CD8-positive, alpha-beta memory T cell (primary cell): ENCODE measurements around the gene PGBD2. TPM values are rescaled to one million over a fixed set of nuclear protein-coding genes. Genes with fewer than 3 reads are reported as not detected.
"Not testable (repeated sequence)": the region's sequence is repeated elsewhere in the genome, so short reads cannot be mapped to it uniquely, and the experiment has no call there.

Experiments
- CTCF ChIA-PET: fragments of 350-600 bp; sonication (Branson Sonifier 250); formaldehyde crosslinking; loops from one replicate; lab custom pipeline; 2021; ENCODE audit warnings: antibody characterized with exemption; lab: Charles Lee
- POLR2A ChIA-PET: fragments of 350-600 bp; sonication (Branson Sonifier 250); formaldehyde crosslinking; loops from one replicate; lab custom pipeline; 2021; ENCODE audit warnings: antibody characterized with exemption; lab: Charles Lee
- DNase-seq, 5 donors: peaks; one replicate each; pipeline versions ENCODE4 v3.0.0 to v3.0.0-alpha.2; 2020 to 2022; ENCODE audit warnings: mixed read lengths in 1 of 5
- H3K27ac ChIP-seq: one replicate; pipeline ENCODE4 v1.7.0; 2013; ENCODE audit warnings: low read depth, mild to moderate bottlenecking, low read length, moderate library complexity
- H3K27me3 ChIP-seq: 2 replicates; pipeline ENCODE4 v1.7.0; 2013; ENCODE audit warnings: low read length, mild to moderate bottlenecking; ENCODE audit not compliant: insufficient read depth, poor library complexity, severe bottlenecking
- H3K36me3 ChIP-seq: 2 replicates; pipeline ENCODE4 v1.7.0; 2013; ENCODE audit warnings: mild to moderate bottlenecking, low read length, moderate library complexity; ENCODE audit not compliant: insufficient read depth
- H3K4me1 ChIP-seq: 2 replicates; pipeline ENCODE4 v1.7.0; 2013; ENCODE audit warnings: mild to moderate bottlenecking, low read length, moderate library complexity; ENCODE audit not compliant: insufficient read depth
- H3K4me3 ChIP-seq: 2 replicates; pipeline ENCODE4 v1.7.0; 2013; ENCODE audit warnings: mild to moderate bottlenecking, low read length
- H3K9me3 ChIP-seq: 2 replicates; pipeline ENCODE4 v1.7.0; 2013; ENCODE audit warnings: mild to moderate bottlenecking, low read length
- H3K27ac Mint-ChIP-seq, 8 donors: one replicate each; pipeline ENCODE4 v1.8.0; 2020 to 2021; ENCODE audit warnings: mixed read lengths in 8 of 8, mild to moderate bottlenecking in 6 of 8, inconsistent platforms in 3 of 8, moderate library complexity in 3 of 8
- H3K27me3 Mint-ChIP-seq, 2 donors: one replicate each; pipeline ENCODE4 v1.8.0; 2020 to 2021; ENCODE audit warnings: mixed read lengths in 2 of 2, mild to moderate bottlenecking in 1 of 2, moderate library complexity in 1 of 2
- H3K36me3 Mint-ChIP-seq, 3 donors: one replicate each; pipeline ENCODE4 v1.8.0; 2020 to 2021; ENCODE audit warnings: mixed read lengths in 3 of 3, inconsistent platforms in 1 of 3, mild to moderate bottlenecking in 1 of 3
- H3K4me1 Mint-ChIP-seq, 3 donors: one replicate each; pipeline ENCODE4 v1.8.0; 2020 to 2021; ENCODE audit warnings: mixed read lengths in 3 of 3, inconsistent platforms in 1 of 3, mild to moderate bottlenecking in 1 of 3
- H3K4me3 Mint-ChIP-seq, 7 donors: one replicate each; pipeline ENCODE4 v1.8.0; 2020 to 2021; ENCODE audit warnings: mixed read lengths in 7 of 7, mild to moderate bottlenecking in 6 of 7, moderate library complexity in 4 of 7, inconsistent platforms in 2 of 7
- H3K9me3 Mint-ChIP-seq, 5 donors: one replicate each; pipeline ENCODE4 v1.8.0; 2020 to 2022; ENCODE audit warnings: mixed read lengths in 5 of 5, mild to moderate bottlenecking in 3 of 5, moderate library complexity in 2 of 5, inconsistent platforms in 1 of 5
- polyA plus RNA-seq: library from polyadenylated mRNA; unstranded; fragments of 300-500 nt; fragmentation: Illumina TruSeq; gene quantifications from one replicate; pipeline ENCODE4 v1.2.3, GENCODE V29; 2021
- total RNA-seq, 2 experiments: library from RNA; stranded (reverse); gene quantifications; one replicate each; pipeline ENCODE4 v1.2.3, GENCODE V29; 2021

Gene PGBD2
- total and polyA plus RNA-seq, 3 experiments from 2014 or later: 7.0 to 13.7 (median 8.1) TPM

GRCh38 chr1:248938173-248938809, 32.3 kb downstream of the PGBD2 start:
- CTCF ChIA-PET, H3K27ac ChIP-seq, H3K27me3 ChIP-seq: not testable (repeated sequence)

GRCh38 chr1:248944134-248944999, 38.3 kb downstream of the PGBD2 start:
- H3K4me1 ChIP-seq, H3K9me3 ChIP-seq, H3K36me3 Mint-ChIP-seq, CTCF ChIA-PET, H3K27ac Mint-ChIP-seq, H3K4me3 ChIP-seq, H3K27me3 ChIP-seq, POLR2A ChIA-PET, H3K9me3 Mint-ChIP-seq, DNase-seq, H3K27ac ChIP-seq, H3K4me3 Mint-ChIP-seq, H3K27me3 Mint-ChIP-seq, H3K4me1 Mint-ChIP-seq, H3K36me3 ChIP-seq: not testable (repeated sequence)

More at GRCh38 chr1:248938173-248938809, 32.3 kb downstream of the PGBD2 start:
- H3K36me3 ChIP-seq, H3K27ac Mint-ChIP-seq, H3K27me3 Mint-ChIP-seq, H3K4me1 Mint-ChIP-seq, DNase-seq, H3K4me3 Mint-ChIP-seq, H3K4me3 ChIP-seq, H3K4me1 ChIP-seq, POLR2A ChIA-PET, H3K9me3 Mint-ChIP-seq, H3K36me3 Mint-ChIP-seq, H3K9me3 ChIP-seq: not testable (repeated sequence)

- H3K9me3 ChIP-seq, H3K4me1 Mint-ChIP-seq, H3K27me3 Mint-ChIP-seq, POLR2A ChIA-PET, CTCF ChIA-PET, H3K4me1 ChIP-seq, H3K9me3 Mint-ChIP-seq, H3K36me3 ChIP-seq, H3K27me3 ChIP-seq, H3K4me3 ChIP-seq, H3K27ac Mint-ChIP-seq, H3K36me3 Mint-ChIP-seq, H3K4me3 Mint-ChIP-seq, H3K27ac ChIP-seq: not testable (repeated sequence)
- peak in 2 of 5 donors; percentile 24 to 53 for DNase-seq
Measured at GRCh38 chr1:248945000-248945423, 39.0 kb downstream of the PGBD2 start.

GRCh38 chr1:248945453-248945852, 39.4 kb downstream of the PGBD2 start:
- H3K27me3 ChIP-seq, H3K9me3 Mint-ChIP-seq, H3K27ac Mint-ChIP-seq, H3K4me3 ChIP-seq, H3K36me3 Mint-ChIP-seq, H3K4me1 Mint-ChIP-seq, H3K36me3 ChIP-seq, POLR2A ChIA-PET, CTCF ChIA-PET, H3K9me3 ChIP-seq, H3K4me3 Mint-ChIP-seq, H3K27me3 Mint-ChIP-seq, H3K4me1 ChIP-seq, H3K27ac ChIP-seq: not testable (repeated sequence)
- peak in 1 of 5 donors; percentile 54 for DNase-seq

- H3K36me3 Mint-ChIP-seq, H3K27me3 Mint-ChIP-seq, H3K4me3 ChIP-seq, H3K36me3 ChIP-seq, H3K4me1 Mint-ChIP-seq, CTCF ChIA-PET, H3K27ac ChIP-seq, POLR2A ChIA-PET, H3K9me3 ChIP-seq, H3K9me3 Mint-ChIP-seq, H3K4me1 ChIP-seq, H3K4me3 Mint-ChIP-seq, H3K27me3 ChIP-seq, H3K27ac Mint-ChIP-seq, DNase-seq: not testable (repeated sequence)
Measured at GRCh38 chr1:248945856-248946416, 39.9 kb downstream of the PGBD2 start.

Other genes starting within 250 kb of the PGBD2 start
- gene OR14I1, start 203.5 kb upstream of the PGBD2 start, total RNA-seq: not detected
- gene OR14I1, start 203.5 kb upstream of the PGBD2 start, polyA plus RNA-seq: not detected
- gene LYPD8, start 150.5 kb upstream of the PGBD2 start, total RNA-seq: not detected
- not detected for gene LYPD8, start 150.5 kb upstream of the PGBD2 start, polyA plus RNA-seq
- 10 to 100 TPM; 20.1 to 21.8 TPM for gene SH3BP5L, start 80.3 kb upstream of the PGBD2 start, total RNA-seq
- 3.8 TPM for gene SH3BP5L, start 80.3 kb upstream of the PGBD2 start, polyA plus RNA-seq
- 10 to 100 TPM; 52.1 to 55.2 TPM for gene ZNF672, start 68.0 kb upstream of the PGBD2 start, total RNA-seq
- 29.6 TPM for gene ZNF672, start 68.0 kb upstream of the PGBD2 start, polyA plus RNA-seq
- gene ZNF692, start 47.1 kb upstream of the PGBD2 start, total RNA-seq: 10 to 100 TPM; 56.0 to 58.7 TPM
- 9.6 TPM for gene ZNF692, start 47.1 kb upstream of the PGBD2 start, polyA plus RNA-seq